ENCODE measurements around the gene MNAT1. TPM values are rescaled to one million over a fixed set of nuclear protein-coding genes. Genes with fewer than 3 reads are reported as not detected.

Gene MNAT1
- polyA plus RNA-seq, 1 of the 3 experiments (the other 2 are of a cell fraction): 38.9 TPM

DNA sequence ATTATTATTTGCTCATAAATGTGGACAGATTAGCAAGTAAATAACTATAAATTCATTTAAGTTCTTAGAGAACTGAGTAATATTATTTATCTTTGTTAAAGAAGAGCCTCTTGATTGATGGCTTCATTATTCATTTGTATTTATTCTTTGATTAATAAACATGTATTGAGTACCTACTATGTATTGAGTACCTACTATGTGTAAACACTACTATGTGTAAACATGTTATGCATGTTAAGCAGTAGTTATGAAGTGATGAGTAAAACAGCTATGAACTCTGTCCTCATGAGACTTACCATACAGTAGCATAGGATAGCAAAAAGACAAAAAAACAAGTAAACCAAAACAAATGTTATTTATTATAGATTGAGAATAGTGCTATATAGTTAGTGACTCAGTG is 61.9 kb downstream of the MNAT1 start:
- POLR2A ChIA-PET: no interaction called here
- no peak for DNase-seq
- H3K4me1 ChIP-seq (ENCODE audit: control insufficient read depth in 1 of 2, insufficient read depth in 2 of 2, low read depth in 1 of 2, low read length in 1 of 2): no peaks in the 10 kb centered on the region
- H3K4me3 ChIP-seq (ENCODE audit: low read depth in 2 of 2, low read length in 1 of 2): no peak overlapping the region
- no peak overlapping the region for H2AFZ ChIP-seq (ENCODE audit: low read depth)
- no peaks in the 10 kb centered on the region for H3F3A ChIP-seq (replicated peaks; ENCODE audit: insufficient read depth)
- TF ChIP-seq MXI1 (IDR thresholded peaks at IDR 0.05; ENCODE audit: low read depth, low read length): no peak
- no peak for TF ChIP-seq SMC3 (IDR thresholded peaks at IDR 0.05; ENCODE audit: low read depth, low read length)
- TF ChIP-seq GABPA (IDR thresholded peaks at IDR 0.05; ENCODE audit: low read depth): no peak
- no peak for TF ChIP-seq EP300 (IDR thresholded peaks at IDR 0.05; ENCODE audit: borderline replicate concordance in 1 of 2, low read depth in 1 of 2, low read length in 1 of 2)
- no peak for TF ChIP-seq RFX5 (IDR thresholded peaks at IDR 0.05; ENCODE audit: low read length)
- TF ChIP-seq ELF1 (IDR thresholded peaks at IDR 0.05): no peak
- no peak for TF ChIP-seq NFIC (IDR thresholded peaks at IDR 0.05; ENCODE audit: borderline replicate concordance)
- TF ChIP-seq POLR2AphosphoS5 (IDR thresholded peaks at IDR 0.05; ENCODE audit: low read depth, low read length): no peak
- TF ChIP-seq CHD2 (IDR thresholded peaks at IDR 0.05; ENCODE audit: low read length, partially characterized antibody): no peak
- TF ChIP-seq, protein P1, sequence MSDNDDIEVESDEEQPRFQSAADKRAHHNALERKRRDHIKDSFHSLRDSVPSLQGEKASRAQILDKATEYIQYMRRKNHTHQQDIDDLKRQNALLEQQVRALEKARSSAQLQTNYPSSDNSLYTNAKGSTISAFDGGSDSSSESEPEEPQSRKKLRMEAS (IDR thresholded peaks at IDR 0.05; ENCODE audit: low read depth): no peak
- no peak for TF ChIP-seq GATA2 (CRISPR knock-in tag; IDR thresholded peaks at IDR 0.05)
- TF ChIP-seq, protein P2, sequence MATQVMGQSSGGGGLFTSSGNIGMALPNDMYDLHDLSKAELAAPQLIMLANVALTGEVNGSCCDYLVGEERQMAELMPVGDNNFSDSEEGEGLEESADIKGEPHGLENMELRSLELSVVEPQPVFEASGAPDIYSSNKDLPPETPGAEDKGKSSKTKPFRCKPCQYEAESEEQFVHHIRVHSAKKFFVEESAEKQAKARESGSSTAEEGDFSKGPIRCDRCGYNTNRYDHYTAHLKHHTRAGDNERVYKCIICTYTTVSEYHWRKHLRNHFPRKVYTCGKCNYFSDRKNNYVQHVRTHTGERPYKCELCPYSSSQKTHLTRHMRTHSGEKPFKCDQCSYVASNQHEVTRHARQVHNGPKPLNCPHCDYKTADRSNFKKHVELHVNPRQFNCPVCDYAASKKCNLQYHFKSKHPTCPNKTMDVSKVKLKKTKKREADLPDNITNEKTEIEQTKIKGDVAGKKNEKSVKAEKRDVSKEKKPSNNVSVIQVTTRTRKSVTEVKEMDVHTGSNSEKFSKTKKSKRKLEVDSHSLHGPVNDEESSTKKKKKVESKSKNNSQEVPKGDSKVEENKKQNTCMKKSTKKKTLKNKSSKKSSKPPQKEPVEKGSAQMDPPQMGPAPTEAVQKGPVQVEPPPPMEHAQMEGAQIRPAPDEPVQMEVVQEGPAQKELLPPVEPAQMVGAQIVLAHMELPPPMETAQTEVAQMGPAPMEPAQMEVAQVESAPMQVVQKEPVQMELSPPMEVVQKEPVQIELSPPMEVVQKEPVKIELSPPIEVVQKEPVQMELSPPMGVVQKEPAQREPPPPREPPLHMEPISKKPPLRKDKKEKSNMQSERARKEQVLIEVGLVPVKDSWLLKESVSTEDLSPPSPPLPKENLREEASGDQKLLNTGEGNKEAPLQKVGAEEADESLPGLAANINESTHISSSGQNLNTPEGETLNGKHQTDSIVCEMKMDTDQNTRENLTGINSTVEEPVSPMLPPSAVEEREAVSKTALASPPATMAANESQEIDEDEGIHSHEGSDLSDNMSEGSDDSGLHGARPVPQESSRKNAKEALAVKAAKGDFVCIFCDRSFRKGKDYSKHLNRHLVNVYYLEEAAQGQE (IDR thresholded peaks at IDR 0.05; ENCODE audit: low read depth, low read length): no peak
- TF ChIP-seq, protein P3, sequence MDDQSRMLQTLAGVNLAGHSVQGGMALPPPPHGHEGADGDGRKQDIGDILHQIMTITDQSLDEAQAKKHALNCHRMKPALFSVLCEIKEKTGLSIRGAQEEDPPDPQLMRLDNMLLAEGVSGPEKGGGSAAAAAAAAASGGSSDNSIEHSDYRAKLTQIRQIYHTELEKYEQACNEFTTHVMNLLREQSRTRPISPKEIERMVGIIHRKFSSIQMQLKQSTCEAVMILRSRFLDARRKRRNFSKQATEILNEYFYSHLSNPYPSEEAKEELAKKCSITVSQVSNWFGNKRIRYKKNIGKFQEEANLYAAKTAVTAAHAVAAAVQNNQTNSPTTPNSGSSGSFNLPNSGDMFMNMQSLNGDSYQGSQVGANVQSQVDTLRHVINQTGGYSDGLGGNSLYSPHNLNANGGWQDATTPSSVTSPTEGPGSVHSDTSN (IDR thresholded peaks at IDR 0.05): no peak
- no peak for TF ChIP-seq SIN3A (IDR thresholded peaks at IDR 0.05; ENCODE audit: borderline replicate concordance, low read depth, low read length)
- no peak for TF ChIP-seq RXRA (IDR thresholded peaks at IDR 0.05; ENCODE audit: borderline replicate concordance, low read depth)
- no peak for TF ChIP-seq TCF12 (IDR thresholded peaks at IDR 0.05)
- TF ChIP-seq, protein P4, sequence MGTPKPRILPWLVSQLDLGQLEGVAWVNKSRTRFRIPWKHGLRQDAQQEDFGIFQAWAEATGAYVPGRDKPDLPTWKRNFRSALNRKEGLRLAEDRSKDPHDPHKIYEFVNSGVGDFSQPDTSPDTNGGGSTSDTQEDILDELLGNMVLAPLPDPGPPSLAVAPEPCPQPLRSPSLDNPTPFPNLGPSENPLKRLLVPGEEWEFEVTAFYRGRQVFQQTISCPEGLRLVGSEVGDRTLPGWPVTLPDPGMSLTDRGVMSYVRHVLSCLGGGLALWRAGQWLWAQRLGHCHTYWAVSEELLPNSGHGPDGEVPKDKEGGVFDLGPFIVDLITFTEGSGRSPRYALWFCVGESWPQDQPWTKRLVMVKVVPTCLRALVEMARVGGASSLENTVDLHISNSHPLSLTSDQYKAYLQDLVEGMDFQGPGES (IDR thresholded peaks at IDR 0.05; ENCODE audit: low read depth, low read length): no peak
- H3K4me2 ChIP-seq: no peak overlapping the region
- H4K20me1 ChIP-seq (ENCODE audit: insufficient read depth): no peaks in the 10 kb centered on the region
- no peaks in the 10 kb centered on the region for H3K27me3 ChIP-seq (ENCODE audit: insufficient read depth)
- no peak overlapping the region for H3K9ac ChIP-seq
- H3K79me2 ChIP-seq (ENCODE audit: insufficient read depth): peaks cover 19% of the 10 kb centered on the region
- H3K36me3 ChIP-seq (replicated peaks in 1 of 2; ENCODE audit: control insufficient read depth in 1 of 2, insufficient read depth in 2 of 2, low read length in 1 of 2): peaks cover 15 to 54% of the 10 kb centered on the region in 2 experiments
- H3K9me2 ChIP-seq: no peaks in the 10 kb centered on the region
- CTCF ChIA-PET: no interaction called here
- no peak overlapping the region for H3K27ac ChIP-seq (ENCODE audit: low read depth in 2 of 2, low read length in 1 of 2)
- no peaks in the 10 kb centered on the region for H3K9me3 ChIP-seq
